ENCODE results near the gene HIP1R. TPM values are rescaled to one million over a fixed set of nuclear protein-coding genes. Genes with fewer than 3 reads are reported as not detected.

The HIP1R gene
- total and polyA plus RNA-seq, 2 of the 4 experiments (the other 2 are of a cell fraction): 13.8 to 18.5 TPM

- DNase-seq: no peak
- dilution Hi-C loops (cut with HindIII; ENCODE audit: low sequenced_read_pairs, unreplicated experiment): no loop called here
- no peak overlapping the region for H4K91ac ChIP-seq (ENCODE audit: insufficient read depth, low read depth, low read length)
- no peak for ATAC-seq (ENCODE audit: low read depth)
- BruUV-seq (replicated peaks): no TSS peak
- H4K5ac ChIP-seq (ENCODE audit: low read depth, low read length): no peak overlapping the region
- H3K4me3 ChIP-seq (ENCODE audit: insufficient read depth, low read depth, low read length): no peak overlapping the region
- no peaks in the 10 kb centered on the region for H3K9me3 ChIP-seq (ENCODE audit: control insufficient read depth, insufficient read depth, low read length)
- H2BK15ac ChIP-seq (ENCODE audit: low read depth, low read length): no peak overlapping the region
- H3K56ac ChIP-seq (ENCODE audit: extremely low read depth, insufficient read depth, low read length): no peak overlapping the region
- H3K23ac ChIP-seq (ENCODE audit: low read depth, low read length): no peak overlapping the region
- H4K20me1 ChIP-seq (ENCODE audit: insufficient read depth, low read length): no peaks in the 10 kb centered on the region
- intact Hi-C loops (cut with micrococcal nuclease): no loop called here
- no peaks in the 10 kb centered on the region for H3K4me1 ChIP-seq (ENCODE audit: control insufficient read depth, insufficient read depth, low read length)
- H2BK120ac ChIP-seq (ENCODE audit: low read depth, low read length): no peak overlapping the region
- H3K4me2 ChIP-seq (ENCODE audit: low read depth, low read length): no peak overlapping the region
- H3K9me1 ChIP-seq (ENCODE audit: insufficient read depth, low read length): no peaks in the 10 kb centered on the region
- no peak overlapping the region for H4K8ac ChIP-seq (ENCODE audit: low read depth in 2 of 2, low read length in 2 of 2)
- no peak overlapping the region for H3K9ac ChIP-seq (ENCODE audit: low read depth, low read length)
- H3K27me3 ChIP-seq (ENCODE audit: control insufficient read depth, insufficient read depth, low read length): peaks cover 1% of the 10 kb centered on the region; the same call in 1 of the 2 replicates
- H3K18ac ChIP-seq (ENCODE audit: low read depth, low read length): no peak overlapping the region
- no peak overlapping the region for H3K27ac ChIP-seq (ENCODE audit: insufficient read depth, low read length)
- in situ Hi-C loops (cut with MboI; ENCODE audit: low sequenced_read_pairs): no loop called here
- H2BK5ac ChIP-seq (ENCODE audit: low read depth, low read length, poor library complexity, severe bottlenecking): no peak overlapping the region
- no peak overlapping the region for H3K14ac ChIP-seq (replicated peaks; ENCODE audit: low read depth, low read length)
- CTCF ChIA-PET: no interaction called here
- POLR2A ChIA-PET (ENCODE audit: unreplicated experiment): no interaction called here
- WGBS, 2 experiments (ENCODE audit: extremely low coverage in 2 of 2, insufficient read length in 1 of 2): 93% methylated on average over 3 of the region's 11 CpGs; no CpG with 5 or more reads in 1 of the 2 experiments
- H2AK5ac ChIP-seq (ENCODE audit: low read depth, low read length): no peak overlapping the region
- H2AK9ac ChIP-seq (replicated peaks; ENCODE audit: low read depth, low read length, poor library complexity): no peak overlapping the region
- no peak overlapping the region for H3K4ac ChIP-seq (ENCODE audit: low read depth, low read length)
- H3K79me1 ChIP-seq (ENCODE audit: low read depth in 1 of 2, low read length in 2 of 2): no peaks in the 10 kb centered on the region
- no peak overlapping the region for H2AFZ ChIP-seq (replicated peaks; ENCODE audit: low read length, poor library complexity)
- H2BK20ac ChIP-seq (ENCODE audit: low read depth, low read length): no peak overlapping the region
- TF ChIP-seq FOS (IDR thresholded peaks at IDR 0.05; ENCODE audit: low read depth, low read length): no peak
- no peak for TF ChIP-seq RCOR1 (IDR thresholded peaks at IDR 0.05; ENCODE audit: insufficient replicate concordance, low read length)
- TF ChIP-seq ELK1 (IDR thresholded peaks at IDR 0.05; ENCODE audit: borderline replicate concordance, low read depth, low read length): no peak
- no peak for TF ChIP-seq USF2 (IDR thresholded peaks at IDR 0.05; ENCODE audit: low read depth, low read length)
- no peak for TF ChIP-seq BHLHE40 (IDR thresholded peaks at IDR 0.05; ENCODE audit: low read depth, low read length)
- TF ChIP-seq POLR2A (IDR thresholded peaks at IDR 0.05; ENCODE audit: low read depth, low read length): no peak
- TF ChIP-seq CHD1 (IDR thresholded peaks at IDR 0.05; ENCODE audit: low read depth, low read length): no peak
- no peak for TF ChIP-seq MXI1 (IDR thresholded peaks at IDR 0.05; ENCODE audit: borderline replicate concordance, low read depth, low read length)
- TF ChIP-seq MAFK (IDR thresholded peaks at IDR 0.05; ENCODE audit: low read depth, low read length): no peak
- TF ChIP-seq NFE2L2 (IDR thresholded peaks at IDR 0.05; ENCODE audit: low read depth, low read length): no peak
- no peak for TF ChIP-seq SMC3 (IDR thresholded peaks at IDR 0.05; ENCODE audit: low read depth, low read length)
- H3K36me3 ChIP-seq (ENCODE audit: control insufficient read depth, insufficient read depth, low read length): no peaks in the 10 kb centered on the region
Measured at GRCh38 chr12:122823429-122823828, 11.8 kb upstream of the HIP1R start.

All from IMR-90 (cell line).